GM19452 (cell line): ENCODE data around the gene MYH11.
"Not testable (repeated sequence)": the region's sequence is repeated elsewhere in the genome, so short reads cannot be mapped to it uniquely, and the experiment has no call there.

ENCODE experiments used
- ATAC-seq: cut with Tn5 transposase; IDR thresholded peaks from one replicate; pipeline ENCODE4 v1.9.1; 2021; ENCODE audit not compliant: unreplicated experiment

Gene MYH11

GRCh38 chr16:15879255-15879811 is 22.5 kb upstream of the MYH11 start:
- ATAC-seq = no peak

- ATAC-seq = no peak
These were observed 19.7 kb upstream of the MYH11 start for GRCh38 chr16:15876503-15876902.

- ATAC-seq = no peak
These were observed 18.0 kb upstream of the MYH11 start for GRCh38 chr16:15874745-15875314.

GRCh38 chr16:15873737-15874136 is 16.9 kb upstream of the MYH11 start:
- ATAC-seq = no peak

GRCh38 chr16:15873301-15873700 is 16.5 kb upstream of the MYH11 start:
- ATAC-seq = no peak

GRCh38 chr16:15870011-15870410 is 13.2 kb upstream of the MYH11 start:
- ATAC-seq = no peak

DNA sequence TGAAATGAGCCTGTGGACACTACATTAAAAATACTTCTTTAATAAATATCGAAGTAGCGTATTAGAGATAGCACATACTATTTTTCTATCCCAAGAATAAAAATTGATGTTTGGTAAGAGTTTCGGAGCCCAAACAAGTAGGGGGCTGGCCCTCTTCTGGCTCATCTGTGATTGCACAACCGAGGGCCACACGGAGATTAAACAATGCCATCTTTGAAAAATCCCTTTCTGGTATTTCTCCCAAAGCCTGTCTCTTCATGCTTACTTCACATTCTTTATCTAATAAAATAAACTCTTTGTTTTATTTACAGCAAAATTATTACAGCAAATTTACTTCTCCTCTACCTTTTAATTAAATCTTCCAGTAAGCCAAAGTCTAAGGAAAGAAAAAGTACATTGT is 9.6 kb upstream of the MYH11 start:
- ATAC-seq = no peak

DNA sequence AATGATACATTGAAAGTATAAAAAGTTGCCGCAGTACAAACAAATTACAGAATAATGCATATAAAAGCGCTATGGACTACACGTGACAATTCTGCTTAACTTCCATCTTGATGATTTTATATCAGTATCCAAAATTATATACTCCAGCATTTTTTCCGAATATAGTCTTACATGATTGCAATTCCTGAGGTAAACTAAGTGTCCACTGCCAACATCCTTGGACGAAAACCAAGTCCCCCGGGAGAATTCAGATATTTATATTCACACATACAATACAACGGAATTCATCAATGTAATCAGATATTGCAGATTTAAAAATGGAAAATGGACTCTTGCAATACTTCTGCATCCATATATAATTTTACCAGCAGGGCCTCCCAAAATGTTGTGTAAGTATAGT is 8.9 kb upstream of the MYH11 start:
- ATAC-seq = no peak

GRCh38 chr16:15864939-15865338 is 8.1 kb upstream of the MYH11 start:
- ATAC-seq = no peak

DNA sequence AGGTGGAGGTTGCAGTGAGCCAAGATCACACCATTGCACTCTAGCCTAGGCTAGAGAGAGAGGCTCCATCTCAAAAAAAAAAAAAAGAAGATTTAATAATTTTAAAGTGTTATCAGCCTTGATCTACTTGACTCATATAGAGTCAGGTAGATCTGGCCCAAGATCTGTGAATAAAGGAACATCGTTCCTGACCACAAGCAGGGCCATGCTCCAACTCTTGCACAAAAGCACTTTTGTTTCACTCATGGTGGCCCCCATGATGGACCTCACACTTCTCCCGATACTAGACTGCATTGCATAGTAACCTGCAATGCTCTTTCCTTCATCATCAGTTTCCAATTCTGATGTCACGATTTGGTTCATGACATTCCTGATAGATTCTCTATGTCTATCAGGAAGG is 5.2 kb upstream of the MYH11 start:
- ATAC-seq = no peak

DNA sequence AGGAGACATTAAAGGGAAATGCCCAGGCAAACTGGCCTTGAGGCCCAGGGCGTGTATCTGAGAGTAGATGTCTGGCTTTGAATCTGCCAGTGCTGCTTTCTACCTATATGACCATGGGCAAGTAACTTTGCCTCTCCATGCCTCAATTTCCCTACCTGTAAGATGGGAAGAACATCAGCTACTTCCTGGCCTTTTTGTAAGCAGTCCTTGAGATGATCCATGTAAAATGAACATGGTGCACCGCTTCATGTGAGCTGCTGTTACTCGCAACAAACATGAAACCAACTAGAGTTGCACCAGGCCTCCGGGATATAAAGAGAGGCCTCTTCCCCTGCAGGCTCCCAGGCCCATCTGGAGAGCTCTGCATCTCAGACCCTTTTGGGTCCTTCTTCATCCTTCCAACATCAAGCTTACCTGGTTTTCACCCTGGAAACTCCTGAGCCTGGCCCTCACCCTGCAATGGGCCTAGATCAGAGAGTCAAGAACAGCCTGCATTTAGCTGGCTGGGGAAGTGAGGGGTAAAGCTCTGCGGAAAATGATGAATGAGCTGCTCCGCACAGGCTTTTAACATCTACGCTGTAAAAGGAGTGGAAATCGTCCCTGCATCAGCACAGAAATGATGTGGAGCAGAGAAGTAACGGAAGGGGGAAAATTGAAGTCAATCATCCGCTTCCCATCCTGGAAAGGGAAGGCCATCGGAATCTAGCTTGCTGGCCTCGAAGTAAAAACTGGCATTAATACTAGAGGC is 2.3 kb upstream of the MYH11 start:
- ATAC-seq = no peak

- ATAC-seq = no peak
These were observed 1.1 kb upstream of the MYH11 start for GRCh38 chr16:15857724-15858560.

GRCh38 chr16:15856182-15856581 is 646 bp downstream of the MYH11 start:
- ATAC-seq = no peak

DNA sequence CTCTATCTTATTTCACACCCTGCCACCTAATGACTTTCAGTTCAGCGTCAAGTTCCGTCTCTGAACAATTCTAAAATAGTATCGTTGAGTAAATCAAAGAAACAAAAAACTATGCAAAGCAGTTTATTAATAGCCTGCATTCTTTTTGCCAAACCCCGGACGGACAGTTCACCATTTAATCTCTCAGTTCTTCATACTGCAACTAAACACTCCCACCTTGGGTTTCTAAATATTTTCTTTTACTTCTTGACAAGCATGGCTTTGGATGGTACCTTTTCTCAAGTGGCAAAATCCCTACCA is 1.2 kb downstream of the MYH11 start:
- ATAC-seq = peak; percentile 82

GRCh38 chr16:15854906-15855703 is 1.7 kb downstream of the MYH11 start:
- ATAC-seq = no peak

- ATAC-seq = no peak
These were observed 2.8 kb downstream of the MYH11 start for GRCh38 chr16:15854061-15854460.

- ATAC-seq = no peak
These were observed 3.8 kb downstream of the MYH11 start for GRCh38 chr16:15853021-15853420.

GRCh38 chr16:15850555-15850954 is 6.3 kb downstream of the MYH11 start:
- not testable (repeated sequence) for ATAC-seq

- ATAC-seq = no peak
These were observed 7.4 kb downstream of the MYH11 start for GRCh38 chr16:15849209-15849981.

DNA sequence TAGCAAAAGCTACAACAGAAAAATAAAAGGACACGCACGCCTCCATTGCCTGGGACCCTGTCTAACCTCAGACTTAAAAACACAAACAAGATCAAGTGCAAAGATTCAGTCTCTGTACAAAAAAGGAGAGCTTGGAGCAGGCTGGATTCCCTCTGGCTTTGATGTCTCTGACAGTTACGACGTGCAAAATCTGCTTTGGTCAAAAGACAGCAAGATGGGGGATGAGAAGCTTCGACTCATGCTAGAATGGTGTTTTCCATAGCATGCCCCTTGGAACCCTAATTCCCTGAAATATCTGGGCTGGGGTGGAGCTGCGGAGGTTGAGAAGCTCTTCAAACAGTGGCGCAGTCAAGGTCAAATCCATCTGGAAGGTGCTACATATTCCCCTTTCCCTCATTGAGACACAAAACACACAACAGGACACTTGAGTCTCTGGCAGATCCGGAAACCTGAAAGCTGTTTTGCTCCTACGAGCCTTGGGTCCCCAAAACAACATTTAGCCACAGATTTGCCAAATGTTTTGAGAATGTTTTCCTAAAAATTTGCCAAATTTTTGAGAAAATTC is 9.1 kb downstream of the MYH11 start:
- no peak for ATAC-seq
